CD4-positive, CD25-positive, alpha-beta regulatory T cell (primary cell): Measurements from ENCODE around the gene SEPTIN1. TPM values are rescaled to one million over a fixed set of nuclear protein-coding genes. Genes with fewer than 3 reads are reported as not detected.

Experiments used
- ATAC-seq, 2 donors: fragments of 150-1000 bp; cut with Tn5 transposase; one replicate each; pipeline ENCODE4 v1.10.0; 2021; ENCODE audit warnings: low read depth in 2 of 2, moderate number of reproducible peaks in 2 of 2, moderate library complexity in 1 of 2
- DNase-seq, 3 donors: peaks; one replicate each; pipeline versions ENCODE4 v3.0.0 to v3.0.0-alpha.2; 2012 to 2022; ENCODE audit warnings: mixed read lengths in 1 of 3
- H3K27ac ChIP-seq: one replicate; pipeline ENCODE4 v1.7.0; 2013; ENCODE audit warnings: mild to moderate bottlenecking, low read length; ENCODE audit not compliant: insufficient read depth, poor library complexity, severe bottlenecking
- H3K27me3 ChIP-seq: one replicate; pipeline ENCODE4 v1.7.0; 2013; ENCODE audit warnings: low read length; ENCODE audit not compliant: control insufficient read depth, insufficient read depth
- H3K36me3 ChIP-seq: one replicate; pipeline ENCODE4 v1.7.0; 2013; ENCODE audit warnings: mild to moderate bottlenecking, low read length, moderate library complexity; ENCODE audit not compliant: control insufficient read depth, insufficient read depth
- H3K4me1 ChIP-seq: 2 replicates; pipeline ENCODE4 v1.7.0; 2013; ENCODE audit warnings: mild to moderate bottlenecking, low read length; ENCODE audit not compliant: insufficient read depth, control insufficient read depth, poor library complexity, severe bottlenecking
- H3K4me3 ChIP-seq: one replicate; pipeline ENCODE4 v1.7.0; 2013; ENCODE audit warnings: low read depth, mild to moderate bottlenecking, low read length, moderate library complexity
- H3K9me3 ChIP-seq, 2 experiments: 1 replicate in 1 of 2; 2 replicates in 1 of 2; pipeline ENCODE4 v1.7.0; 2013; ENCODE audit warnings: low read length in 2 of 2, mild to moderate bottlenecking in 1 of 2, moderate library complexity in 1 of 2; ENCODE audit not compliant: control insufficient read depth in 2 of 2
- H3K27ac Mint-ChIP-seq, 3 donors: one replicate each; pipeline ENCODE4 v1.8.0; 2020 to 2022; ENCODE audit warnings: mild to moderate bottlenecking in 3 of 3, mixed read lengths in 3 of 3, moderate library complexity in 2 of 3
- H3K27me3 Mint-ChIP-seq: one replicate; pipeline ENCODE4 v1.8.0; 2022; ENCODE audit warnings: mild to moderate bottlenecking, mixed read lengths
- H3K36me3 Mint-ChIP-seq: one replicate; pipeline ENCODE4 v1.8.0; 2020; ENCODE audit warnings: mixed read lengths
- H3K4me1 Mint-ChIP-seq, 4 donors: one replicate each; pipeline ENCODE4 v1.8.0; 2020 to 2022; ENCODE audit warnings: mixed read lengths in 4 of 4, mild to moderate bottlenecking in 1 of 4
- H3K4me3 Mint-ChIP-seq, 4 donors: one replicate each; pipeline ENCODE4 v1.8.0; 2020 to 2022; ENCODE audit warnings: mild to moderate bottlenecking in 4 of 4, mixed read lengths in 4 of 4, moderate library complexity in 3 of 4
- H3K9me3 Mint-ChIP-seq, 7 donors: one replicate each; pipeline ENCODE4 v1.8.0; 2020 to 2022; ENCODE audit warnings: mixed read lengths in 7 of 7, mild to moderate bottlenecking in 3 of 7, moderate library complexity in 2 of 7
- polyA plus RNA-seq, 4 donors: library from polyadenylated mRNA; unstranded; fragments of 300-500 nt; fragmentation: Illumina TruSeq; gene quantifications; one replicate each; pipeline ENCODE4 v1.2.3, GENCODE V29; 2021
- total RNA-seq: library from RNA; stranded (reverse); gene quantifications from one replicate; pipeline ENCODE4 v1.2.3, GENCODE V29; 2022

The SEPTIN1 gene
- total and polyA plus RNA-seq, 5 donors from 2014 or later = 157 to 205 (median 181) TPM

- DNase-seq (peak; percentile 79 to 97 (median 91)), ATAC-seq (peak; percentile 92)
- Mint-ChIP-seq H3K27me3 (no peaks in the 10 kb centered on the region), H3K4me3 (peak overlapping the region in 3 of 4 donors; percentile 70 to 83 (median 75)), H3K36me3 (peaks cover 13% of the 10 kb centered on the region), H3K27ac (peak overlapping the region in 2 of 3 donors; percentile 5 to 84), H3K4me1 (peaks cover 3 to 22% (median 10%) of the 10 kb centered on the region in 4 donors), H3K9me3 (no peaks in the 10 kb centered on the region)
- Histone ChIP-seq H3K27me3 (no peaks in the 10 kb centered on the region), H3K4me3 (peak overlapping the region; percentile 59), H3K36me3 (peaks cover 3% of the 10 kb centered on the region), H3K9me3 (no peaks in the 10 kb centered on the region), H3K4me1 (peaks cover 16% of the 10 kb centered on the region), H3K27ac (peak overlapping the region; percentile 82)
These were observed 35.4 kb upstream of the SEPTIN1 start for GRCh38 chr16:30417529-30418349.

DNA sequence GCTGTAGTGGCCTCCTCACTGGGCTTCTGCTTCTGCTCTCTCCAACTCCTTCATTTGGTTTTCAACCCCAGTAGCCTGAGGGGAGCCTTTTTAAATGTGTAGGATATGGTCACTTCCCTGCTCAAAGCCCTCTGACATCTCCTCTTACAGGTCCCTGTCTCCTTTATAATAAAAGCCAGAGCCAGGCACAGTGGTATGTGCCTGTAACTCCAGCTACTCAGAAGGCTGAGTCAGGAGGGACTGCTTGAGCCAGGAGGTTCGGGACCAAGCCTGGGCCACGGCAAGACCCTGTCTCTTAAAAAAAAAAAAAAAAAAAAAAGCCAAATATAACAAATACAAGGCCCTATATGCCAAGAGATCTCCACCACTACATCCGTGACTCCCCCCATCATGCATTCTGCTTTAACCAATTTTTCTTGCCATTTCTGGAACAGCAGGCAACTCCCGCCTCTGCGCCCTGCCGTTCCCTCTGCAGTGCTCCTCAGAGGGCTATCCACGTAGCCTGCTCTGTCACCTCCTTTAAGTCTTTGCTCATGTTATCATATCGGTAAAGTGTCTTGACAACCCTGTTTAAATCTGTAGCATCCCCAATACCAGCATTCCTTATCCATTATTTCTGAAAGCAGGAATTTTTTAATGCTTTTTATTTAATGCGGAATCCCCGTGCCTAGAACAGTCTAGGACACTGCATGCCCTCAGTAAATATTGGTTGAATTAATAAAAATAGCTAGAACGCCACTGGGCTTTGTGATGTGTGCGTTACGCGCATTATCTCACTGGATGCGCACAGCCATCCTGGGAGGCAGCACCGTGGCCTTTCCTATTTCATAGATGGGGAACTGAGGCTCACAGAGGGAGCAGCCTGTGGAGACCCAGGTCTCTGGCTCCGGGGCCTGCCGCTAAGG, 34.5 kb upstream of the SEPTIN1 start:
- peaks cover 3 to 27% (median 12%) of the 10 kb centered on the region in 4 donors for H3K4me1 Mint-ChIP-seq

DNA sequence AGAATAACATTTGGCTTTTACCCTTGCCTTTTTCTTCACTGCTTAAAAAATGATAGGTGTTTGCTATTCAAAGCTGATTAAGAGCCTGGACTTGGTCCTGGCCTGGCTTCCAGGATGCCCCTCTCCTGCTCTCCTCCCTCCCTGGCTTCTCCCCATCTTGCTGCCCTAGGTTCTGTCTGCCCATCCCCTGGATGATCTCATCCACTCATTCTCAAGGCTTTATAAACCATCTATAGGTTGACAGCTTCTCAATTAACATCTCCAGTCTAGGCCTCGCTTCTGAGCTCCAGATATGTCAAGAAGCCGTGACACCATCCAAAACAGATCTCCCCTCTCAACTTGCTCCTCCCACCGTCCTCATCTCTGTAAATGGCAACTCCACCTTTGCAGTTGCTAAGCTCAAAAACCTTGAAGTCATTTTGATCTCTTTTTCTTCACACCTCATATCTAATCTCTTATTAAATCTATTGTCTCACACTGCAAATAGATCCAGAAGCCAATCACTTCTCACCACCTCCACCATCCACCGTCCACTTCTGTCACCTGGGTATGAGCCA, 33.8 kb upstream of the SEPTIN1 start:
- Histone ChIP-seq H3K27me3 (no peaks in the 10 kb centered on the region), H3K9me3 (no peaks in the 10 kb centered on the region), H3K27ac (no peak overlapping the region), H3K4me1 (peaks cover 16% of the 10 kb centered on the region), H3K4me3 (no peak overlapping the region), H3K36me3 (peaks cover 5% of the 10 kb centered on the region)
- no peak for DNase-seq
- Mint-ChIP-seq H3K4me3 (peak overlapping the region in 3 of 4 donors; percentile 0 to 83 (median 26)), H3K9me3 (no peaks in the 10 kb centered on the region), H3K36me3 (peaks cover 15% of the 10 kb centered on the region), H3K4me1 (peaks cover 3 to 27% (median 13%) of the 10 kb centered on the region in 4 donors), H3K27ac (peak overlapping the region; percentile 24 to 84 (median 60)), H3K27me3 (no peaks in the 10 kb centered on the region)
- no peak for ATAC-seq

More for the DNA sequence above, 34.5 kb upstream of the SEPTIN1 start:
- H3K27ac Mint-ChIP-seq = peak overlapping the region in 2 of 3 donors; percentile 60 to 84
- DNase-seq (no peak), ATAC-seq (no peak)
- peaks cover 17% of the 10 kb centered on the region for H3K36me3 Mint-ChIP-seq
- H3K27me3 ChIP-seq = no peaks in the 10 kb centered on the region
- H3K4me1 ChIP-seq = peaks cover 16% of the 10 kb centered on the region
- H3K4me3 Mint-ChIP-seq = peak overlapping the region; percentile 61 to 83 (median 72)
- no peaks in the 10 kb centered on the region for H3K9me3 Mint-ChIP-seq
- H3K4me3 ChIP-seq = peak overlapping the region; percentile 59
- no peaks in the 10 kb centered on the region for H3K27me3 Mint-ChIP-seq
- peak overlapping the region; percentile 82 for H3K27ac ChIP-seq
- H3K9me3 ChIP-seq = no peaks in the 10 kb centered on the region
- H3K36me3 ChIP-seq = peaks cover under 1% of the 10 kb centered on the region

DNA sequence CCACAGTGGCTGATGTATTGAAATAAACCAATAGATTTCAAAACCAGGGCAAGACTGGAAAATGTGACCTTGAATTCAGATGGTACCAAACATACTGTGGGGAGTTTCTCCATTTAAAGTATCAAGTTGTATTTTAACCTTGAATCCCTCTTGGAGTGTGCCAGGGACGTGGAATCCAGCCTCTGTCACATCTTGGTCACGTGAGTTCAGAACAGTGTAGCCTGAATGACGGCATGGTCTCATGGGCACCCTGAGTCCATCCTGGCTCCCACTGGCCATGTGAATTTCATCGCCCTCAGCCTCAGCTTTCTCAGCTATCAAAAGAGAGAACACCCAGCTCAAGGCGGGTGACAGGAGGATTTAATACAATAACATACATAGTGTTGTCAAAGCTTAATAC, 31.8 kb upstream of the SEPTIN1 start:
- peaks cover 5% of the 10 kb centered on the region for H3K36me3 ChIP-seq
- peaks cover 21% of the 10 kb centered on the region for H3K4me1 ChIP-seq
- Mint-ChIP-seq H3K27me3 (no peaks in the 10 kb centered on the region), H3K9me3 (no peaks in the 10 kb centered on the region), H3K4me3 (no peak overlapping the region), H3K27ac (no peak overlapping the region), H3K36me3 (peaks cover 5% of the 10 kb centered on the region), H3K4me1 (peaks cover 6 to 29% (median 16%) of the 10 kb centered on the region in 4 donors)
- H3K27ac ChIP-seq = no peak overlapping the region
- DNase-seq (no peak), ATAC-seq (no peak)
- no peaks in the 10 kb centered on the region for H3K27me3 ChIP-seq
- no peak overlapping the region for H3K4me3 ChIP-seq
- H3K9me3 ChIP-seq = no peaks in the 10 kb centered on the region

- H3K27me3 ChIP-seq = no peaks in the 10 kb centered on the region
- no peaks in the 10 kb centered on the region for H3K9me3 ChIP-seq
- H3K27ac Mint-ChIP-seq = peak overlapping the region in 2 of 3 donors; percentile 38 to 42
- H3K4me1 ChIP-seq = peaks cover 21% of the 10 kb centered on the region
- no peak overlapping the region for H3K4me3 Mint-ChIP-seq
- no peak for DNase-seq
- peaks cover 9 to 31% (median 21%) of the 10 kb centered on the region in 4 donors for H3K4me1 Mint-ChIP-seq
- no peaks in the 10 kb centered on the region for H3K9me3 Mint-ChIP-seq
- H3K36me3 Mint-ChIP-seq = peaks cover 5% of the 10 kb centered on the region
- no peak for ATAC-seq
- H3K27ac ChIP-seq = no peak overlapping the region
- H3K36me3 ChIP-seq = peaks cover 5% of the 10 kb centered on the region
- H3K27me3 Mint-ChIP-seq = no peaks in the 10 kb centered on the region
- no peak overlapping the region for H3K4me3 ChIP-seq
These were observed 30.9 kb upstream of the SEPTIN1 start for GRCh38 chr16:30413112-30413806.

- H3K36me3 Mint-ChIP-seq = peaks cover 5% of the 10 kb centered on the region
These were observed 27.0 kb upstream of the SEPTIN1 start for GRCh38 chr16:30409125-30410060.

More at GRCh38 chr16:30409125-30410060, 27.0 kb upstream of the SEPTIN1 start:
- Histone ChIP-seq H3K36me3 (peaks cover 5% of the 10 kb centered on the region), H3K9me3 (no peaks in the 10 kb centered on the region), H3K27me3 (no peaks in the 10 kb centered on the region), H3K4me3 (no peak overlapping the region), H3K27ac (peak overlapping the region; percentile 15), H3K4me1 (peaks cover 22% of the 10 kb centered on the region)
- H3K27me3 Mint-ChIP-seq = no peaks in the 10 kb centered on the region
- H3K4me3 Mint-ChIP-seq = peak overlapping the region; percentile 61 to 99 (median 82)
- peaks cover 5 to 35% (median 21%) of the 10 kb centered on the region in 4 donors for H3K4me1 Mint-ChIP-seq
- no peaks in the 10 kb centered on the region for H3K9me3 Mint-ChIP-seq
- peak overlapping the region in 2 of 3 donors; percentile 56 to 59 for H3K27ac Mint-ChIP-seq
- DNase-seq (peak; percentile 86 to 89 (median 88)), ATAC-seq (peak; percentile 63 to 64)
